H1 (cell line): ENCODE data around the gene RAB3B. TPM values are rescaled to one million over a fixed set of nuclear protein-coding genes. Genes with fewer than 3 reads are reported as not detected.
"Not testable (repeated sequence)": the region's sequence is repeated elsewhere in the genome, so short reads cannot be mapped to it uniquely, and the experiment has no call there.

Experiments used
- CTCF ChIA-PET: fragments of 300-600 bp; sonication (Branson Sonifier 250); formaldehyde crosslinking; loops from one replicate; lab custom pipeline; 2021; ENCODE audit not compliant: partially characterized antibody; lab: Charles Lee
- POLR2A ChIA-PET: fragments of 300-600 bp; sonication (Branson Sonifier 250); formaldehyde crosslinking; loops from one replicate; lab custom pipeline; 2021; ENCODE audit warnings: inconsistent platforms; ENCODE audit not compliant: partially characterized antibody; lab: Charles Lee
- DNase-seq, 2 experiments: peaks; one replicate each; pipeline versions ENCODE4 v3.0.0 to v3.0.0-alpha.2; 2010 to 2022; ENCODE audit warnings: low spot score in 2 of 2, low read depth in 1 of 2, mixed read lengths in 1 of 2
- FAIRE-seq: peaks from 2 replicates; lab custom pipeline; 2011; peaks lifted over from hg19 to GRCh38; lab: Jason Lieb, UNC
- H2AFZ ChIP-seq: 2 replicates; pipeline ENCODE4 v1.8.1; 2012; ENCODE audit warnings: low read length, inconsistent platforms
- H2AK5ac ChIP-seq: 2 replicates; pipeline ENCODE4 v1.6.1; 2013; ENCODE audit warnings: low read depth, low read length
- H2BK120ac ChIP-seq: replicated peaks from 2 replicates; pipeline ENCODE3; 2013; ENCODE audit warnings: low read depth, low read length, inconsistent platforms
- H2BK12ac ChIP-seq: 2 replicates; pipeline ENCODE4 v1.6.1; 2013; ENCODE audit warnings: low read depth, low read length
- H2BK15ac ChIP-seq: 2 replicates; pipeline ENCODE4 v1.6.1; 2013; ENCODE audit warnings: low read length
- H2BK20ac ChIP-seq: 2 replicates; pipeline ENCODE4 v1.6.1; 2013; ENCODE audit warnings: low read length
- H2BK5ac ChIP-seq: 2 replicates; pipeline ENCODE4 v1.6.1; 2013; ENCODE audit warnings: low read depth, low read length
- H3K14ac ChIP-seq: 2 replicates; pipeline ENCODE4 v1.6.1; 2013; ENCODE audit warnings: inconsistent platforms; ENCODE audit not compliant: insufficient read length
- H3K18ac ChIP-seq: 2 replicates; pipeline ENCODE4 v1.6.1; 2013; ENCODE audit warnings: low read length; ENCODE audit errors: extremely low read depth
- H3K23ac ChIP-seq: 2 replicates; pipeline ENCODE4 v1.6.1; 2013; ENCODE audit warnings: inconsistent platforms; ENCODE audit not compliant: insufficient read length
- H3K23me2 ChIP-seq: 2 replicates; pipeline ENCODE4 v1.6.1; 2013; ENCODE audit warnings: low read depth, low read length
- H3K27ac ChIP-seq: 2 replicates; pipeline ENCODE4 v1.6.1; 2011; ENCODE audit warnings: low read depth, low read length, inconsistent platforms
- H3K27me3 ChIP-seq, 4 experiments: replicated peaks in 1 of 4; 1 replicate in 1 of 4; 2 replicates in 3 of 4; pipeline versions ENCODE4 v1.6.1 to v1.8.1; 2011 to 2013; ENCODE audit warnings: low read length in 3 of 4, mild to moderate bottlenecking in 3 of 4, inconsistent platforms in 2 of 4, mixed read lengths in 2 of 4, moderate library complexity in 1 of 4; ENCODE audit not compliant: control insufficient read depth in 3 of 4, insufficient read depth in 3 of 4; ENCODE audit errors: extremely low read depth in 1 of 4
- H3K36me3 ChIP-seq, 4 experiments: 2 replicates each; pipeline versions ENCODE4 v1.6.1 to v1.8.1; 2011 to 2013; ENCODE audit warnings: mild to moderate bottlenecking in 4 of 4, low read length in 3 of 4, moderate library complexity in 2 of 4, control low read depth in 1 of 4, inconsistent platforms in 1 of 4; ENCODE audit not compliant: insufficient read depth in 4 of 4, control insufficient read depth in 2 of 4
- H3K4ac ChIP-seq: replicated peaks from 2 replicates; pipeline ENCODE3; 2013; ENCODE audit warnings: low read length, low read depth, mixed read lengths, inconsistent platforms; ENCODE audit not compliant: insufficient read length
- H3K4me1 ChIP-seq, 4 experiments: replicated peaks in 1 of 4; 1 replicate in 1 of 4; 2 replicates in 3 of 4; pipeline versions ENCODE4 v1.6.1 to v1.8.1; 2011 to 2013; ENCODE audit warnings: low read length in 3 of 4, inconsistent platforms in 2 of 4, mixed read lengths in 1 of 4; ENCODE audit not compliant: insufficient read depth in 4 of 4, control insufficient read depth in 3 of 4
- H3K4me2 ChIP-seq, 2 experiments: 2 replicates each; pipeline versions ENCODE4 v1.6.1 to v1.8.1; 2011 to 2013; ENCODE audit warnings: low read depth in 2 of 2, low read length in 2 of 2, control low read depth in 1 of 2, inconsistent platforms in 1 of 2, mild to moderate bottlenecking in 1 of 2; ENCODE audit not compliant: insufficient read depth in 1 of 2
- H3K4me3 ChIP-seq, 4 experiments: fragments of 200-600, 300-600 bp in 1 of 4; sonication (generic), shearing (Covaris generic), sonication (Bioruptor Twin) in 1 of 4; 2 replicates each; pipeline versions ENCODE4 v1.5.1 to v1.8.1; 2011 to 2016; ENCODE audit warnings: low read length in 4 of 4, low read depth in 3 of 4, control low read depth in 2 of 4, inconsistent platforms in 2 of 4, mild to moderate bottlenecking in 2 of 4, mixed read lengths in 1 of 4, moderate library complexity in 1 of 4; ENCODE audit not compliant: insufficient read depth in 2 of 4; ENCODE audit errors: extremely low read depth in 1 of 4
- H3K56ac ChIP-seq: replicated peaks from 2 replicates; pipeline ENCODE3; 2013; ENCODE audit warnings: low read depth, mild to moderate bottlenecking, mixed read lengths, low read length, inconsistent platforms; ENCODE audit not compliant: insufficient read length
- H3K79me1 ChIP-seq: 2 replicates; pipeline ENCODE4 v1.6.1; 2013; ENCODE audit warnings: low read depth, low read length, control low read depth
- H3K79me2 ChIP-seq, 2 experiments: 2 replicates each; pipeline versions ENCODE4 v1.6.1 to v1.8.1; 2012 to 2013; ENCODE audit warnings: low read length in 2 of 2, mild to moderate bottlenecking in 2 of 2, inconsistent platforms in 1 of 2; ENCODE audit not compliant: insufficient read depth in 2 of 2, control insufficient read depth in 1 of 2
- H3K9ac ChIP-seq, 4 experiments: replicated peaks in 1 of 4; 1 replicate in 1 of 4; 2 replicates in 3 of 4; pipeline versions ENCODE4 v1.6.1 to v1.8.1; 2011 to 2013; ENCODE audit warnings: low read depth in 3 of 4, low read length in 3 of 4, control low read depth in 2 of 4, mild to moderate bottlenecking in 2 of 4, moderate library complexity in 2 of 4, inconsistent platforms in 1 of 4; ENCODE audit errors: extremely low read depth in 1 of 4
- H3K9me3 ChIP-seq, 2 experiments: 2 replicates each; pipeline versions ENCODE4 v1.6.1 to v1.8.1; 2012 to 2013; ENCODE audit warnings: mild to moderate bottlenecking in 2 of 2, moderate library complexity in 2 of 2, control low read depth in 1 of 2, inconsistent platforms in 1 of 2, low read depth in 1 of 2, low read length in 1 of 2, mixed read lengths in 1 of 2; ENCODE audit not compliant: insufficient read depth in 2 of 2
- H4K20me1 ChIP-seq, 2 experiments: replicated peaks in 1 of 2; 2 replicates each; pipeline versions ENCODE3 to v1.8.1; 2011 to 2013; ENCODE audit warnings: inconsistent platforms in 2 of 2, low read length in 2 of 2, mild to moderate bottlenecking in 1 of 2; ENCODE audit not compliant: insufficient read depth in 2 of 2, control insufficient read depth in 1 of 2
- H4K5ac ChIP-seq: 2 replicates; pipeline ENCODE4 v1.6.1; 2013; ENCODE audit warnings: low read length, low read depth, mixed read lengths, inconsistent platforms; ENCODE audit not compliant: insufficient read length
- H4K8ac ChIP-seq: 2 replicates; pipeline ENCODE4 v1.8.0; 2013; ENCODE audit warnings: mild to moderate bottlenecking, moderate library complexity, low read length, inconsistent platforms; ENCODE audit not compliant: insufficient read depth; ENCODE audit errors: extremely low read depth
- H4K91ac ChIP-seq: replicated peaks from 2 replicates; pipeline ENCODE3; 2013; ENCODE audit warnings: low read length, mixed read lengths, inconsistent platforms; ENCODE audit not compliant: insufficient read length
- WGBS, 2 experiments: shearing (Covaris generic) in 1 of 2; methylation state at CpG; one replicate each; pipeline versions ENCODE4 v1.1.6 to v1.1.7; 2013 to 2015; ENCODE audit warnings: low lambda C conversion rate in 2 of 2, mixed read lengths in 2 of 2, inconsistent platforms in 1 of 2, low coverage in 1 of 2, missing lambda C conversion rate in 1 of 2; ENCODE audit not compliant: insufficient replicate concordance in 2 of 2, insufficient coverage in 1 of 2, insufficient read length in 1 of 2; ENCODE audit errors: extremely low coverage in 1 of 2, missing lambda C conversion rate in 1 of 2; 5-methylcytosine and 5-hydroxymethylcytosine counted together
- polyA plus RNA-seq, 7 experiments: library from polyadenylated mRNA; depleted of rRNA in 3 of 7; stranded (reverse) in 5 of 7; unstranded in 2 of 7; fragments of >200 nt in 5 of 7; fragments of 200-250 nt in 2 of 7; gene quantifications; 1 replicate in 5 of 7; 2 replicates in 1 of 7; 4 replicates in 1 of 7; pipeline versions ENCODE4 v1.2.1 to v1.2.3, GENCODE V29; 2011 to 2013; ENCODE audit warnings: missing spikeins in 2 of 7, mixed read lengths in 2 of 7
- total RNA-seq: library from RNA; stranded (reverse); fragmentation: NEBNext Ultra II Directional; extraction: Animal tissue kit (Norgen Biotek cat#: 25700); gene quantifications from 2 replicates; pipeline ENCODE4 v1.2.1, GENCODE V29; 2021

RAB3B gene
- total and polyA plus RNA-seq, 2 of the 8 experiments (the other 6 are each of a cell fraction or from before 2014, with no cell fraction given) = 12.5 to 36.8 TPM

DNA sequence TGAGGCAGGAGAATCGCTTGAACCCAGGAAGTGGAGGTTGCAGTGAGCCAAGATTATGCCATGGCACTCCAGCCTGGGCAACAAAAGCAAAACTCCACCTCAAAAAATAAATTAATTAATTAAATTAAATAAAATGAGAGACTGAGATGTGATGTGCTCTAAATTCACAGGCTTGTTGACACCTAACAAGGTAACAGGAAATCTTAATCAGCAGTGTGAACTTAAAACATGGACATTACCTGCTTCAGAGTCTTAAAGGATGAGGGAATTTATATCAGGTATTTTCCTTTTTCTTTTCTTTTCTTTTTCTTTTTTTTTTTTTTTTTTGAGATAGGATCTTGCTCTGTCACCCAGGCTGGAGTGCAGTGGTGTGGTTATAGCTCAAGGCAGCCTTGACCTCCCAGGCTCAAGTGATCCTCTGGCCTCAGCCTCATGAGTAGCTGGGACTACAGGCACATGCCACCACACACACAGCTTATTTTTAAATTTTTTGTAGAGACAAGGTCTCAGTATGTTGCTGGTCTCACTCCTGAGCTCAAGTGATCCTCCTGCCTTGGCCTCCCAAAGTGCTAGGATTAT is 23.2 kb downstream of the RAB3B start:
- not testable (repeated sequence) for DNase-seq, H2AK5ac ChIP-seq, H3K9me3 ChIP-seq, H3K23ac ChIP-seq, H3K18ac ChIP-seq, H3K9ac ChIP-seq, H2BK5ac ChIP-seq, H2AFZ ChIP-seq, H3K4me2 ChIP-seq, H3K4ac ChIP-seq, H4K91ac ChIP-seq, H3K23me2 ChIP-seq, H3K56ac ChIP-seq, H3K27me3 ChIP-seq, H3K4me3 ChIP-seq, H3K79me2 ChIP-seq, H2BK120ac ChIP-seq, H4K8ac ChIP-seq, H3K14ac ChIP-seq, H4K5ac ChIP-seq, H2BK15ac ChIP-seq, H3K27ac ChIP-seq, H2BK12ac ChIP-seq, H4K20me1 ChIP-seq, H3K4me1 ChIP-seq, H2BK20ac ChIP-seq, FAIRE-seq, H3K79me1 ChIP-seq
- ChIA-PET CTCF (interaction anchor here (0.9 to 2.0 kb wide), 4 partner anchors 17 to 70 kb away, joined by 3 to 6 read pairs (median 4); no protein-coding TSS in a partner anchor), POLR2A (interaction anchor here (1.4 kb wide), 1 partner anchor 17 kb away, joined by 3 read pairs; no protein-coding TSS in a partner anchor)
- WGBS, 2 experiments = 100% methylated on average over 1 of the region's 1 CpG; no CpG with 5 or more reads in 1 of the 2 experiments
- H3K36me3 ChIP-seq = peaks cover 5 to 52% (median 10%) of the 10 kb centered on the region in 4 experiments; a peak in 6 of 8 replicates
